Measurements from ENCODE around the gene AKIP1.

Gene AKIP1
- long read RNA-seq, transcript AKIP1-204 (4 exons, 1,084 nt), result minor isoform, 18 of 65 reads
- long read RNA-seq, transcript AKIP1-201 (5 exons, 1,247 nt), result major isoform, 24 of 65 reads
- long read RNA-seq, transcript AKIP1-203 (6 exons, 1,327 nt), result minor isoform, 11 of 65 reads
- long read RNA-seq, partial matches to known transcripts, result 0 of 65 reads
- long read RNA-seq, other reads (novel, unspliced or antisense), result 4 of 65 reads

- Histone ChIP-seq H3K27ac (replicated peaks) (peak within 1 kb of the TSS; percentile 81), H3K4me3 (replicated peaks; ENCODE audit: insufficient read depth, low read length) (peak within 1 kb of the TSS; percentile 92), H3K27me3 (ENCODE audit: insufficient read depth, poor library complexity, severe bottlenecking) (no peaks in the 10 kb centered on the region)
- peak; percentile 90 to 93 for DNase-seq (ENCODE audit: low read depth in 1 of 2, low spot score in 1 of 2)
- TF ChIP-seq REST (IDR thresholded peaks at IDR 0.05; ENCODE audit: insufficient replicate concordance, low read depth) (peak; percentile 44), SPI1 (IDR thresholded peaks at IDR 0.05; ENCODE audit: borderline replicate concordance, low read depth) (no peak), CTCF (IDR thresholded peaks at IDR 0.05; ENCODE audit: insufficient read depth, low read length) (no peak), POLR2AphosphoS5 (IDR thresholded peaks at IDR 0.05; ENCODE audit: low read depth) (no peak; the same call in 1 of the 2 replicates), GABPA (IDR thresholded peaks at IDR 0.05; ENCODE audit: low read depth) (no peak)
Measured at GRCh38 chr11:8911029-8911823, at the start of gene AKIP1. TSS of gene AKIP1 (plus strand) at chr11:8911189. CDS start at chr11:8911450, 261 bp downstream.

- H3K27ac ChIP-seq (replicated peaks), result no peak overlapping the region
- no peak for DNase-seq (ENCODE audit: low read depth in 1 of 2, low spot score in 1 of 2)
- H3K27me3 ChIP-seq (ENCODE audit: insufficient read depth, poor library complexity, severe bottlenecking), result no peaks in the 10 kb centered on the region
- no peak overlapping the region for H3K4me3 ChIP-seq (replicated peaks; ENCODE audit: insufficient read depth, low read length)
- TF ChIP-seq SPI1 (IDR thresholded peaks at IDR 0.05; ENCODE audit: borderline replicate concordance, low read depth) (no peak), CTCF (IDR thresholded peaks at IDR 0.05; ENCODE audit: insufficient read depth, low read length) (no peak), GABPA (IDR thresholded peaks at IDR 0.05; ENCODE audit: low read depth) (no peak), REST (IDR thresholded peaks at IDR 0.05; ENCODE audit: insufficient replicate concordance, low read depth) (no peak), POLR2AphosphoS5 (IDR thresholded peaks at IDR 0.05; ENCODE audit: low read depth) (no peak)
Measured at GRCh38 chr11:8863838-8864237, 47.2 kb upstream of the AKIP1 start.

- no peak overlapping the region for H3K27ac ChIP-seq (replicated peaks)
- no peak for DNase-seq (ENCODE audit: low read depth in 1 of 2, low spot score in 1 of 2)
- no peak overlapping the region for H3K4me3 ChIP-seq (replicated peaks; ENCODE audit: insufficient read depth, low read length)
- no peak for TF ChIP-seq POLR2AphosphoS5 (IDR thresholded peaks at IDR 0.05; ENCODE audit: low read depth)
- TF ChIP-seq SPI1 (IDR thresholded peaks at IDR 0.05; ENCODE audit: borderline replicate concordance, low read depth), result no peak
- TF ChIP-seq GABPA (IDR thresholded peaks at IDR 0.05; ENCODE audit: low read depth), result no peak
- TF ChIP-seq REST (IDR thresholded peaks at IDR 0.05; ENCODE audit: insufficient replicate concordance, low read depth), result no peak
- no peak for TF ChIP-seq CTCF (IDR thresholded peaks at IDR 0.05; ENCODE audit: insufficient read depth, low read length)
- no peaks in the 10 kb centered on the region for H3K27me3 ChIP-seq (ENCODE audit: insufficient read depth, poor library complexity, severe bottlenecking)
Measured at GRCh38 chr11:8865304-8865703, 45.7 kb upstream of the AKIP1 start.

Measured in HL-60 (cell line).